ENCODE data around the gene FREM1.

Gene FREM1

GRCh38 chr9:14788846-14789245 is 121.4 kb downstream of the FREM1 start:
- Histone ChIP-seq H3K4me3 (ENCODE audit: severe bottlenecking) (no peak overlapping the region), H3K27ac (ENCODE audit: poor library complexity, severe bottlenecking) (no peak overlapping the region), H3K27me3 (ENCODE audit: insufficient read depth, poor library complexity, severe bottlenecking) (no peaks in the 10 kb centered on the region), H3K4me1 (ENCODE audit: insufficient read depth, poor library complexity, severe bottlenecking) (no peaks in the 10 kb centered on the region), H3K36me3 (ENCODE audit: low read depth) (no peaks in the 10 kb centered on the region), H3K9me3 (ENCODE audit: severe bottlenecking) (no peaks in the 10 kb centered on the region)
- TF ChIP-seq CTCF (IDR thresholded peaks at IDR 0.05; ENCODE audit: poor library complexity, severe bottlenecking): no peak
- DNase-seq (ENCODE audit: low spot score) (no peak), ATAC-seq (ENCODE audit: low read depth) (no peak)

- no peaks in the 10 kb centered on the region for H3K36me3 ChIP-seq (ENCODE audit: low read depth)
- ATAC-seq (ENCODE audit: low read depth): no peak
- DNase-seq (ENCODE audit: low spot score): no peak
Measured at GRCh38 chr9:14783358-14783757, 126.9 kb downstream of the FREM1 start.

GRCh38 chr9:14782286-14783051 is 127.8 kb downstream of the FREM1 start:
- ATAC-seq (ENCODE audit: low read depth) (no peak), DNase-seq (ENCODE audit: low spot score) (no peak)
- no peaks in the 10 kb centered on the region for H3K4me1 ChIP-seq (ENCODE audit: insufficient read depth, poor library complexity, severe bottlenecking)
- H3K27me3 ChIP-seq (ENCODE audit: insufficient read depth, poor library complexity, severe bottlenecking): no peaks in the 10 kb centered on the region
- no peaks in the 10 kb centered on the region for H3K36me3 ChIP-seq (ENCODE audit: low read depth)
- no peak for TF ChIP-seq CTCF (IDR thresholded peaks at IDR 0.05; ENCODE audit: poor library complexity, severe bottlenecking)
- no peak overlapping the region for H3K27ac ChIP-seq (ENCODE audit: poor library complexity, severe bottlenecking)
- no peaks in the 10 kb centered on the region for H3K9me3 ChIP-seq (ENCODE audit: severe bottlenecking)
- no peak overlapping the region for H3K4me3 ChIP-seq (ENCODE audit: severe bottlenecking)

More at GRCh38 chr9:14783358-14783757, 126.9 kb downstream of the FREM1 start:
- H3K27me3 ChIP-seq (ENCODE audit: insufficient read depth, poor library complexity, severe bottlenecking): no peaks in the 10 kb centered on the region
- H3K27ac ChIP-seq (ENCODE audit: poor library complexity, severe bottlenecking): no peak overlapping the region
- no peaks in the 10 kb centered on the region for H3K9me3 ChIP-seq (ENCODE audit: severe bottlenecking)
- H3K4me3 ChIP-seq (ENCODE audit: severe bottlenecking): no peak overlapping the region
- no peak for TF ChIP-seq CTCF (IDR thresholded peaks at IDR 0.05; ENCODE audit: poor library complexity, severe bottlenecking)
- H3K4me1 ChIP-seq (ENCODE audit: insufficient read depth, poor library complexity, severe bottlenecking): no peaks in the 10 kb centered on the region

- Histone ChIP-seq H3K4me1 (ENCODE audit: insufficient read depth, poor library complexity, severe bottlenecking) (no peaks in the 10 kb centered on the region), H3K27me3 (ENCODE audit: insufficient read depth, poor library complexity, severe bottlenecking) (no peaks in the 10 kb centered on the region), H3K36me3 (ENCODE audit: low read depth) (no peaks in the 10 kb centered on the region), H3K9me3 (ENCODE audit: severe bottlenecking) (no peaks in the 10 kb centered on the region), H3K27ac (ENCODE audit: poor library complexity, severe bottlenecking) (no peak overlapping the region), H3K4me3 (ENCODE audit: severe bottlenecking) (no peak overlapping the region)
- no peak for TF ChIP-seq CTCF (IDR thresholded peaks at IDR 0.05; ENCODE audit: poor library complexity, severe bottlenecking)
- ATAC-seq (ENCODE audit: low read depth) (no peak), DNase-seq (ENCODE audit: low spot score) (no peak)
Measured at GRCh38 chr9:14780693-14781092, 129.5 kb downstream of the FREM1 start.

GRCh38 chr9:14780251-14780650 is 130.0 kb downstream of the FREM1 start:
- H3K27me3 ChIP-seq (ENCODE audit: insufficient read depth, poor library complexity, severe bottlenecking): no peaks in the 10 kb centered on the region
- H3K9me3 ChIP-seq (ENCODE audit: severe bottlenecking): no peaks in the 10 kb centered on the region
- H3K4me3 ChIP-seq (ENCODE audit: severe bottlenecking): no peak overlapping the region
- no peak overlapping the region for H3K27ac ChIP-seq (ENCODE audit: poor library complexity, severe bottlenecking)
- DNase-seq (ENCODE audit: low spot score) (no peak), ATAC-seq (ENCODE audit: low read depth) (no peak)
- H3K4me1 ChIP-seq (ENCODE audit: insufficient read depth, poor library complexity, severe bottlenecking): no peaks in the 10 kb centered on the region
- TF ChIP-seq CTCF (IDR thresholded peaks at IDR 0.05; ENCODE audit: poor library complexity, severe bottlenecking): no peak
- H3K36me3 ChIP-seq (ENCODE audit: low read depth): no peaks in the 10 kb centered on the region

Data from RWPE2 (cell line).